ENCODE results near the gene DOCK10. TPM values are rescaled to one million over a fixed set of nuclear protein-coding genes. Genes with fewer than 3 reads are reported as not detected.

The DOCK10 gene
- total and polyA plus RNA-seq, 2 donors (not counting 3 experiments of a cell fraction or from before 2014, with no cell fraction given), result 5.8 to 23.0 TPM

- Histone ChIP-seq H3K4me2 (ENCODE audit: insufficient read depth, low read length) (no peak overlapping the region), H3K4me1 (ENCODE audit: control insufficient read depth, extremely low read depth, insufficient read depth, low read length) (no peaks in the 10 kb centered on the region), H4K20me1 (replicated peaks; ENCODE audit: control insufficient read depth, extremely low read depth, insufficient read depth, low read length) (no peaks in the 10 kb centered on the region), H3K9ac (replicated peaks; ENCODE audit: extremely low read depth, insufficient read depth, low read length) (no peak overlapping the region), H3K27me3 (ENCODE audit: control insufficient read depth in 2 of 2, insufficient read depth in 2 of 2, low read length in 2 of 2) (no peaks in the 10 kb centered on the region), H3K36me3 (ENCODE audit: control insufficient read depth in 2 of 2, extremely low read depth in 1 of 2, insufficient read depth in 2 of 2, low read length in 2 of 2) (no peaks in the 10 kb centered on the region), H3K9me1 (replicated peaks; ENCODE audit: control insufficient read depth, extremely low read depth, insufficient read depth, low read length) (no peaks in the 10 kb centered on the region), H3K9me3 (replicated peaks; ENCODE audit: control insufficient read depth, insufficient read depth, low read length) (no peaks in the 10 kb centered on the region), H3K4me3 (replicated peaks in 1 of 3; ENCODE audit: insufficient read depth in 1 of 3, low read depth in 1 of 3, low read length in 3 of 3) (no peak overlapping the region), H3K27ac (ENCODE audit: insufficient read depth, low read depth, low read length) (no peak overlapping the region), H2AFZ (ENCODE audit: low read depth, low read length) (no peak overlapping the region), H3K79me2 (ENCODE audit: control insufficient read depth, insufficient read depth, low read length) (no peaks in the 10 kb centered on the region)
- ChIA-PET POLR2A (no interaction called here), CTCF (no interaction called here)
- no peak for FAIRE-seq
- dilution Hi-C loops (cut with MboI; ENCODE audit: extremely low pct_ligation_motif_present, low sequenced_read_pairs) (no loop called here), intact Hi-C loops (cut with micrococcal nuclease) (no loop called here)
- no TSS peak for BruUV-seq (replicated peaks)
- no peak for TF ChIP-seq FOS (IDR thresholded peaks at IDR 0.05; ENCODE audit: borderline replicate concordance, insufficient read depth, low read length)
- no peak for TF ChIP-seq EZH2 (IDR thresholded peaks at IDR 0.05; ENCODE audit: borderline replicate concordance, low read depth, low read length, severe bottlenecking)
- TF ChIP-seq POLR2AphosphoS5 (IDR thresholded peaks at IDR 0.05; ENCODE audit: insufficient read depth, low read depth, low read length), result no peak
- no peak for TF ChIP-seq MYC (IDR thresholded peaks at IDR 0.05; ENCODE audit: low read depth, low read length)
- TF ChIP-seq POLR2A (IDR thresholded peaks at IDR 0.05; ENCODE audit: low read depth, low read length), result no peak
- TF ChIP-seq JUN (IDR thresholded peaks at IDR 0.05; ENCODE audit: borderline replicate concordance, insufficient read depth, insufficient read length, low read depth), result no peak
- no peak for TF ChIP-seq CTCF (IDR thresholded peaks at IDR 0.05; ENCODE audit: extremely low read depth in 1 of 2, insufficient read depth in 1 of 2, low read depth in 1 of 2, low read length in 2 of 2)
- no peak for TF ChIP-seq GATA2 (IDR thresholded peaks at IDR 0.05; ENCODE audit: insufficient read depth, insufficient read length, low read depth, low read length)
- no peak for TF ChIP-seq MAX (IDR thresholded peaks at IDR 0.05; ENCODE audit: insufficient read depth, insufficient read length)
- no peak for DNase-seq (ENCODE audit: low read depth, low spot score)
Observed at GRCh38 chr2:224958462-224958857, 83.8 kb downstream of the DOCK10 start.
